NCI-H345 treated with DMSO at 0.1 percent for 48 hours (cell line): ENCODE measurements around the gene SLC35B2.
A peak's percentile ranks its signal among the peaks of the same experiment; 100 is the strongest.

ENCODE experiments used
- DNase-seq: peaks from one replicate; lab custom pipeline; 2025; ENCODE audit not compliant: unreplicated experiment; lab: John Stamatoyannopoulos, UW

SLC35B2 gene

DNA sequence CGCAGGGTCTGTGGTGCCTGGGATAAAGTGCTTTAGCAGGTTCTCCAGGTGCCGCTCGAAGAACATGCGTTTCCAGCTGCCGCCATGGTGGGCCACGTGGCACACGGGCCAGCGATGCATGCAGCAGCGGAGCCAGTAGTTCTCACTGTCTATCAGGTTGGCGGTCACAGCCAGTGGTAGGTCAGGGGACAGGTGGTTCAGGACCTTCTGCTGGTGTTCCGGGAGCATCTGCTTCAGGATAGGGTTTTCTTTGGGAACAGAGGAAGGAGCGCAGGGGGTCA lies 28.9 kb upstream of the SLC35B2 start:
- DNase-seq: no peak

DNA sequence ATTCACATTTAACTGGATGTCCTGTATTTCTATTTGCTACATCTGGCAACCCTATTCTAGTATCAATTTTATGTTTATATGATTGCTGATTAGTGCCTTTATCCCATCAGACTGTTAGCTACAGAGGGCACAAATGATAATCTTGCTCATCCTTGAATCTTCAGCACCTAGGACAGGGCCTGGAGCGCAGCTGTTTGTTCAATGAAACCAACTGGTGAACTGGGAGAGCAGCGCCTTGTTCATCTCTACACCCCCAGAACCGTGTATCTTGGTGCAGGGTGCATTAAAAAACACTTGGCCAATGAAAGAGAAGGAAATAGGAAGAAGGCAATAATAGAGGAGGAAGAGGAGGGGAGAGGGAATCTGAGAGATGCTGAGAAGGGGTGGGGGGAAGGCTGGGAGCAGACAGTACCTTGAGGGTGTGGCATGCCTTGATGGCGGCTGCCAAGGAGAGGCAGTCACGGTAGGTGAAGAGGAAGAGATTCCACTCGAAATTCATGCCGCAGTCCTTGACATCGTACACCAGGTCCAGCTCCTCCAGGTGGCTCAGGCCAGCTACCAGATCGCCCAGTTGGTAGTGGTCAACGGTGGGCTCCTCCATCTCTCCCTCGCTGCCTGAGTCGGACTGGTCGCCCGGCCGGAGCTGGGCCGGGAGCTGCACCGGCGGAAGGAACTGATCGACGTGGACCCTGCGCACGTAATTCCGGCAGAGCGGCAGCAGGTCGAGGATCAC lies 28.4 kb upstream of the SLC35B2 start:
- DNase-seq: no peak

GRCh38 chr6:44284867-44285266 lies 27.5 kb upstream of the SLC35B2 start:
- DNase-seq: no peak

DNA sequence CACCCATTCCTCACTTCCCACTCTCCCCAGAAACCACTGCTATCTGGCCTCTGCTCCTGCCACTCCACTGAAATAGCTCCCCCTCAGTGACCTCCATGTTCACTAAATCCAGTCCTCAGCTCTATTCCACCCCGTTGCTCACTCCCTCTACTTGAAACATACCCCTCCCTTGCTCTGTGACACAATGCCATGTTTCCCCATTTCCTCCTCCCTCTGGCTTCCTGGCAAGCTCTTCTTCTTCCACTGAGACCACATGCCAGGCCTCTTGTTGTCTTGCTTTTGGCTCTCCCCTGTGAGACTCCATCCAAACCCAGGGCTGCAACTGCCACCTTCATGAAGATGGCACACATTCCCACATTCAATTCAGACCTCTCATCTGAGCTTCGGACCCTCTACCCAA lies 26.8 kb upstream of the SLC35B2 start:
- DNase-seq: no peak

DNA sequence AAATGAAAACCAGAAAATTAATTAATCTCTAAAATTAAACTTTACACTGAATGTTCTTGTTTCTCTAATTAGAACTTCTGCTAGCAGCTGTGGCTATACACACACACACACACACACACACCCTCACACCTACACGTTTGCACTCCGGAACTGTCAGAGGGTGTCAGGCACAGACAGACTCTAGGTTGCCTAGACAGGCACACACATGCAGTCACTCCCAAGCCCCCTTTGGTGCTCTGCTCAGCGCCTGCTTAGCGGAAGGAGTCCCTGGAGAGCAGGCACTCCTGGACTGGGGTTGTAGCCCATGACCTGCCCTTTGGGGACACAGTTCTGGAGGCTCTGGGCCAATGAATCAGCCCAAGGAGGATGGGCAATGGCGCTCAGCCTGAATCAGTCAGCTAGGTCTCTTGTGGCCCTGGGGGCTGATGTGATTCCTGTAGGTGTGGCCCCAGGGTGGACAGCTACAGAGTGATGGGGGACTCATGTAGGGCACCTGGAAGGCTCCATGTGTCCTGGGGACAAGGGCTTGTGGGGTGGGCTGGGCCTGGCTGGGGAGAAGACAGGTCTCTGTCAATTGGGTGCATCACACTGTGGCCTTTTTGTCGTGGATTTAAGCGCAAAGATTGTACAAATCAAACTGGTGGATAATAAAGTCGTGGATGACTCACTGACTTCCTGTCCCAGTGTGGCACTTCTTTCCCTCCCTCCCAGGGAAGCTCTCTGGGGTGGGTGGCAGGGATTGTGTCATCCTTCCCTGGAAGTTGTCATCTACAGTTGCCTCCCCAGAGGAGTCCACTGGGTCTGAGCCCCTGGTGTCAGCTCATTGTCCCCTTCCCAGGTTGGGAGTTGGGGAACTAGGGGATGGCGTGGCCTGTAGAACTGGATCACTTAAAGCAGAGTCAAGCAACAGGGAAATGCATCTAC lies 21.7 kb upstream of the SLC35B2 start:
- no peak for DNase-seq

- no peak for DNase-seq
These were observed 21.0 kb upstream of the SLC35B2 start for GRCh38 chr6:44278315-44278714.

- no peak for DNase-seq
These were observed 20.4 kb upstream of the SLC35B2 start for GRCh38 chr6:44277763-44278162.

DNA sequence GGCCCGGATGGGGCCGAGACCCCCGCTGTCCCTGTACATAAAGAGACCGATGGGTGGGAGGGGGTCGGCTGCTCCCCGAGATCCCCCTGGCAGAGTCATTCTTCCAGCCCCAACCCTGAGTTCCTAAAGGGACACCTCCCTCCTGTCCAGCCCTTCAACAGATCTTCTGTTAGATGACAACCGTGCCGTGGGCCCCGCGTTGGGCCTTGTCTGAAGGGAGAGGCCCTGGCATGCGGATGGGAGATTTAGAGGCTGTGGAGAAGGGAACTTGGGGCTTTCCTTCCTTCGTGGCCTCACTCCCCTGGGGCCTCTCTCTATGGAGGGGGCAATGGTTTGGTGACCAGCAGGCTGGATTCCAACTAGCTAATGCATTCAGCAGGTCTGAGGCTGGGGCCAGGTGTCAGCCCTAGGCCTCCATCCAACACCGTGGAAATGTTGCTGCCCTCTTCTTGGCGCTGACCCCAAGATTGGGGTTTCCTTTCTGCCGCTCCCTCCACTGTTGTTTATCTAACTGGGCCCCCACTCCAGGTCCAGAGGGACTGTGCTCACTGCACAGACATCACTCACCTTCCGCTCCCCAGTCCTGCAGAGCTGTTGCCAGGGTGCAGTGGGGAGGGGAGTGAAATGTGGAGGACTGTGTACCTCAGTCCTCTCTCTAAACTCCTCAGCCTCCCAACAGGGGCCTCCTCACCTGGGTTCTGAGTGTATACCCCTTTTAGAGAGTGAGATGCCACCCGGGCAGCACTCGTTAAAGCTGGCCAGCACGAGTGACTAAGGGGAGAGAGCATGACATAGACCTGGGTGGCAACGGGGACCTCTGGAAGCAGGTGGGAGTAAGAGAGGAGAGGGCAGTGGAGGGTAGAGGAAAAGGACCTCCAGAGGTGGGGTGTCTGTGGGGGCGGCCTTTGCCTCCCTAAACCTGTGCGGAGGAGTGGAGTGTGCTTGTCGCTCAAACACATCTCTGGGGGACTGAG lies 19.6 kb upstream of the SLC35B2 start:
- DNase-seq: no peak

GRCh38 chr6:44275749-44276648 lies 18.7 kb upstream of the SLC35B2 start:
- no peak for DNase-seq

DNA sequence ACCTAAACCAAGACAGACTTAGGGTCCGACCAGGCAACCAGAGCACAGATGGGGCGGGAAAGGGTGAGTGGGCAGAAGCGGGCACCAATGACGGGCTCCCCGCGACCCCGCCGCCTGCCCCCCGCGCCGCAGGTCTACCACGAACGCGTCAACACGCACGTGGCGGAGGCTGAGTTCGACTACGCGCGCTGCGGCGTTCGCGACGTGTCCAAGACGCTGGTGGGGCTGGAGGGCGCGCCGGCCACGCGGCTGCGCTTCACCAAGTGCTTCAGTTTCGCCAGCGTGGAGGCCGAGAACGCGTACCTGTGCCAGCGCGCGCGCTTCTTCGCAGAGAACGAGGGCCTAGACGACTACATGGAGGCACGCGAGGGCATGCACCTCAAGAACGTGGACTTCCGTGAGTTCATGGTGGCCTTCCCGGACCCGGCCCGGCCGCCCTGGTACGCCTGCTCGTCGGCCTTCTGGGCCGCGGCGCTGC lies 18.0 kb upstream of the SLC35B2 start:
- DNase-seq: no peak

DNA sequence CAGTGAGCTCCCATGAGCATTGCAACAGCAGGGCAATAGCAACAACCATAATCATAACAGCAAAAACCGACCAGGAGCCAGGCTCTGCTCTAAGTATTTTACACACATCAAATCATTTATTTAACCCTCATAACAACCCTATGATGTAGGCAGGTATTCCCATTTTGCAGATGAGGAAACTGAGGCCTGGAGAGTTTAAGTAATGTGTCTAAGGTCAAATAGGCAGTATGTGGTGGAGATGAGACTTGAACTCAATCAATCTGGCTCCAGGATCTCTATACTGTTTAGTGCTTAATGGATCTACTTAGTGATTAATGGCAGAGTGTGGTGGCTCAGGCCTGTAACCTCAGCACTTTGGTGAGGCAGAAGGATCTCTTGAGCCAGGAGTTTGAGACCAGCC lies 16.3 kb upstream of the SLC35B2 start:
- no peak for DNase-seq

- no peak for DNase-seq
These were observed 15.8 kb upstream of the SLC35B2 start for GRCh38 chr6:44272999-44273566.

DNA sequence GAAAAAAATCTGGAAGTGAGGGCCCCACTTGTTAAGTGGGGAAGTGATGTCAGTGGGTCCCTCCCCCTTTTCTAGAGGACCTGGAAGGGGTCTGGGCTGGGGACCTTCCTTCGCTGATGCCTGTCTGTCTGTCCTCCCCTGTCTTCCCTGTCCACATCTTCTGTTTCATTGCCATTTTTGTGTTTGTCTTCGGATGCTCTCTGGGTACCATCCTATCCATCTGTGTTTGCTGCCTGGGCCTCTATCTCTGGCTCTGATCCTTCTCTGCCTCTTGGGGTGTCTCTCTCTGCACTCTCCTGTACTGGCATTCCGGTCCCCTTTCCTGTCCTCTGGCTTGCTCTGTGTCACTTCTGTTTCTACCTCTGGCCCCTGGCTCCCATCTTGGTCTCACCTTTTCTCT lies 15.2 kb upstream of the SLC35B2 start:
- DNase-seq: no peak

DNA sequence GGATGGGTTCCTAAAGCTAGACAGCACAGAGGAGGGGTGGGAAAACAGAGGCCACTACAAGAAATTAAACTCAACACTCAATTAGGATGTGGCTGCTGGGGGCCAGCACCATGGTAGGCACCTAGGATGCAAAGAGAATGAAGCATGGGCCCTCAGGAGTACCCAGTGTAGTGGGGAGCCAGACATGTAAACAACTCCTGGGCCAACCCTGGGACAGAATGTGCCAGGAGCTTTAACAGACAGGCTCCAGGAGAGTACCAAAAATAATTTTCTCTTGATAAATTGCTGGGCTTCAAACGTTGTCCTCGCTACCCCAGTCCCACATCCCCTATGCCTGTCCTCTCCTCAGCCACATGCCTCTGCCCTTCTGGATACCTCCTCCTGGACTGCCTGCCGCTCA lies 14.6 kb upstream of the SLC35B2 start:
- no peak for DNase-seq

DNA sequence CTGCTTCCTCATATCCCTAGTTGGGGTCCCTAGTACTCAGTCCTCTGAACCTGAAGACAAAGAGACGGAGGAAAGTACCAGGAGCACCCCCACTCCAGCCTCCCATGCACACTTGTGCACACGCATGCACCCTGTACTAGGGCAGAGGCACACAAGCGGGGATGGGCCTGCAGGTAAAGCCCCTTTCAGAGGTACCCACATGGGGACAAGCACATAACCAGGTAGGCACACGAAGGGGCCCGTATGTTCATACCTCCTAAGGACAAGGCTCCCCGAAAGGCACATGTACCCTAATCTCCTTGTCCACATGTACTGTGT lies 14.0 kb upstream of the SLC35B2 start:
- DNase-seq: no peak

- peak; percentile 19 for DNase-seq
These were observed 13.4 kb upstream of the SLC35B2 start for GRCh38 chr6:44270526-44271405.

- no peak for DNase-seq
These were observed 12.7 kb upstream of the SLC35B2 start, which contains the start of gene TMEM151B for GRCh38 chr6:44269921-44270525. Gene TMEM151B, plus strand, starts transcription at chr6:44270450. Its CDS starts 293 bp downstream, at chr6:44270743.

DNA sequence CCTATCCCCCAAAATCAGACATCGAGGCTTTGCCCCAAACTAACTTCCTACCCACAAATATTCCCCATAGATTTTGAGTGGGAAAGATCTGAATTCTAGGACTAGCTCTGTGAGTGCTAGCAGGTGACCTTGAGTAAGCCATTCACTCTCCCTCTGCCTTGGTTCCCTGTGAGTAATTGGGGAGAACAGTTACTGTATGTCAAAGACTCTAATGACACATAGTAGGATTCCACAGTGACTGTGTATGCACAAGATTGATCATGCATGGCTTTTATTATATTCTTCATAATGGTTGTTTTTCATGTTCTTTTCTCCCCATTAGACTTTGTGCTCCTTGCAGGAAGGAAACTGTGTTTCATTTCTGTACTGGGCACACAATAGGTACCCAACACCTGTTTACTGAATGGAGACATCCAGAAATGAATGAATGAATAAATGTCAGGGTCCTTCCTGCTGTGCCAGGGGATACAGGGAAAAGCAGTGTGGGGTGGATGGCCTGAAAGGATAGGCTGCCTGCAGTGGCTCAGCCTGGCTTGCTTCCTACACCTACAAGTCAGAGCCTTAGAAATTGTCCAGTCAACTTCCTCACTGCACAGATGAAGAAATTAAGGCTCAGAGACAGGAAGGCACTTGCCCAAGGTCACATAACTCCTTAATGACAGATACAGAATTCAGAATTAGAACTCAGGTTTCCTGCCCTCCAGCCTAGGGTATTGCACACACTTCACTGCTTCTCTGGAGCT lies 12.0 kb upstream of the SLC35B2 start:
- no peak for DNase-seq
